Transverse colon (tissue), 4 donors: Measurements from ENCODE around the gene ADCY10. TPM values are rescaled to one million over a fixed set of nuclear protein-coding genes. Genes with fewer than 3 reads are reported as not detected.

Source experiments
- DNase-seq: peaks from one replicate; pipeline ENCODE4 v3.0.0-alpha.2; 2019
- H3K27ac ChIP-seq, 4 donors: fragments of 200-600 bp; sonication (generic); 2 replicates each; pipeline ENCODE4 v1.5.1; 2016 to 2018; ENCODE audit warnings: inconsistent platforms in 4 of 4
- H3K27me3 ChIP-seq: fragments of 200-600 bp; sonication (generic); 2 replicates; pipeline ENCODE4 v1.5.1; 2017; ENCODE audit warnings: inconsistent platforms
- H3K36me3 ChIP-seq, 4 donors: fragments of 200-600 bp; sonication (generic); 2 replicates each; pipeline ENCODE4 v1.5.1; 2017 to 2019; ENCODE audit warnings: inconsistent platforms in 4 of 4
- H3K4me1 ChIP-seq, 4 donors: fragments of 200-600 bp; sonication (generic); 2 replicates each; pipeline ENCODE4 v1.5.1; 2017 to 2020; ENCODE audit warnings: inconsistent platforms in 4 of 4
- H3K4me3 ChIP-seq, 4 donors: fragments of 200-600 bp; sonication (generic); 1 replicate in 1 of 4; 2 replicates in 3 of 4; pipeline versions ENCODE4 v1.5.1 to v1.6.1; 2017 to 2019; ENCODE audit warnings: inconsistent platforms in 4 of 4
- H3K9me3 ChIP-seq, 2 donors: fragments of 200-600 bp; sonication (generic); 2 replicates each; pipeline ENCODE4 v1.5.1; 2017 to 2019; ENCODE audit warnings: inconsistent platforms in 2 of 2
- CTCF ChIP-seq, 5 experiments: fragments of 200-600 bp in 3 of 5; fragments of 450-650 bp in 2 of 5; sonication (generic) in 3 of 5; IDR thresholded peaks; 1 replicate in 2 of 5; 2 replicates in 3 of 5; pipeline ENCODE4 v1.5.1; 2016 to 2017; ENCODE audit warnings: antibody characterized with exemption in 5 of 5, inconsistent platforms in 3 of 5, mild to moderate bottlenecking in 2 of 5, moderate library complexity in 1 of 5
- EP300 ChIP-seq: sonication (generic); formaldehyde crosslinking; IDR thresholded peaks from one replicate; pipeline ENCODE4 v1.6.1; 2017; ENCODE audit warnings: antibody characterized with exemption, low read depth
- POLR2A ChIP-seq: fragments of 450-650 bp; IDR thresholded peaks from one replicate; pipeline ENCODE4 v1.6.1; 2016; ENCODE audit warnings: antibody characterized with exemption, mild to moderate bottlenecking, moderate library complexity
- POLR2AphosphoS5 ChIP-seq, 3 donors: sonication (generic); formaldehyde crosslinking; IDR thresholded peaks; one replicate each; pipeline ENCODE4 v1.6.1; 2016; ENCODE audit warnings: antibody characterized with exemption in 3 of 3
- WGBS, 2 donors: methylation state at CpG; one replicate each; pipeline ENCODE4 v1.1.5; 2018; ENCODE audit warnings: low coverage in 1 of 2; 5-methylcytosine and 5-hydroxymethylcytosine counted together
- in situ Hi-C, 4 donors: fragments of 200-750 bp; cut with MboI; loops; one replicate each; pipeline versions ENCODE4 v1.15.0 to v1.15.1; 2017; ENCODE audit warnings: low sequenced_read_pairs in 3 of 4, low pct_ligation_motif_present in 1 of 4, low pct_unique_long_range_greater_than_20kb in 1 of 4
- intact Hi-C: fragments of 100-400 bp; cut with DNase I; formaldehyde crosslinking; loops from one replicate; pipeline ENCODE4 v1.15.1; 2023; ENCODE audit warnings: low total_unique reads
- total RNA-seq, 4 donors: library from RNA; depleted of rRNA; stranded (reverse); fragments of >200 nt; gene quantifications; one replicate each; pipeline ENCODE4 v1.1.0, GENCODE V29; 2016

ADCY10 gene
- total RNA-seq, 4 donors from 2014 or later = 0.27 to 3.7 TPM; not detected in 2

GRCh38 chr1:167789501-167789900 is 124.4 kb downstream of the ADCY10 start:
- Histone ChIP-seq H3K27ac (no peak overlapping the region), H3K4me3 (no peak overlapping the region), H3K36me3 (peaks cover 0 to 8% (median 0%) of the 10 kb centered on the region in 4 donors), H3K9me3 (no peaks in the 10 kb centered on the region), H3K27me3 (no peaks in the 10 kb centered on the region), H3K4me1 (peaks cover 0 to 3% (median 0%) of the 10 kb centered on the region in 4 donors)
- TF ChIP-seq POLR2A (no peak), POLR2AphosphoS5 (IDR thresholded peaks at IDR 0.05) (no peak), CTCF (IDR thresholded peaks at IDR 0.05) (no peak)
- WGBS, 2 donors = 92 to 100% methylated on average over 1 to 3 of the region's 3 CpGs
- in situ Hi-C loops (no loop called here), intact Hi-C loops (no loop called here)
- no peak for DNase-seq

- no peaks in the 10 kb centered on the region for H3K27me3 ChIP-seq
- H3K4me1 ChIP-seq = peaks cover 0 to 3% (median 0%) of the 10 kb centered on the region in 4 donors
- DNase-seq = no peak
- H3K9me3 ChIP-seq = no peaks in the 10 kb centered on the region
- peaks cover 0 to 8% (median 0%) of the 10 kb centered on the region in 4 donors for H3K36me3 ChIP-seq
- TF ChIP-seq EP300 = no peak
- no peak for TF ChIP-seq POLR2AphosphoS5 (IDR thresholded peaks at IDR 0.05)
- TF ChIP-seq POLR2A = no peak
- no peak for TF ChIP-seq CTCF (IDR thresholded peaks at IDR 0.05)
- no peak overlapping the region for H3K27ac ChIP-seq
- in situ Hi-C loops = no loop called here
- WGBS, 2 donors = 79 to 84% methylated on average over 5 of the region's 5 CpGs
- intact Hi-C loops = no loop called here
- H3K4me3 ChIP-seq = no peak overlapping the region
Observed at GRCh38 chr1:167786502-167786901, 127.4 kb downstream of the ADCY10 start.

GRCh38 chr1:167784876-167785550 is 128.9 kb downstream of the ADCY10 start:
- H3K27ac ChIP-seq = no peak overlapping the region
- DNase-seq = no peak
- TF ChIP-seq POLR2AphosphoS5 (IDR thresholded peaks at IDR 0.05) = no peak
- TF ChIP-seq EP300 = no peak
- no peak for TF ChIP-seq CTCF (IDR thresholded peaks at IDR 0.05)
- peaks cover 0 to 12% (median 0%) of the 10 kb centered on the region in 4 donors for H3K36me3 ChIP-seq
- in situ Hi-C loops = no loop called here
- H3K4me1 ChIP-seq = no peaks in the 10 kb centered on the region
- H3K27me3 ChIP-seq = no peaks in the 10 kb centered on the region
- intact Hi-C loops = no loop called here
- H3K4me3 ChIP-seq = no peak overlapping the region
- no peaks in the 10 kb centered on the region for H3K9me3 ChIP-seq
- WGBS, 2 donors = 91% methylated on average over 3 of the region's 3 CpGs; no CpG with 5 or more reads in 1 of the 2 donors

- Histone ChIP-seq H3K4me1 (no peaks in the 10 kb centered on the region), H3K9me3 (no peaks in the 10 kb centered on the region), H3K36me3 (peaks cover 0 to 6% (median 0%) of the 10 kb centered on the region in 4 donors), H3K27me3 (no peaks in the 10 kb centered on the region), H3K4me3 (no peak overlapping the region), H3K27ac (no peak overlapping the region)
- intact Hi-C loops (no loop called here), in situ Hi-C loops (no loop called here)
- TF ChIP-seq EP300 (no peak), POLR2A (no peak), POLR2AphosphoS5 (IDR thresholded peaks at IDR 0.05) (no peak), CTCF (IDR thresholded peaks at IDR 0.05) (no peak)
- DNase-seq = no peak
- WGBS, 2 donors = 100% methylated on average over 1 of the region's 1 CpG
Observed at GRCh38 chr1:167782946-167783345, 131.0 kb downstream of the ADCY10 start.
